Measurements from ENCODE around the gene STX7.

GRCh38 chr6:132512342-132512637 is 626 bp downstream of the STX7 start:
- TF ChIP-seq CTCF (conservative IDR thresholded peaks at IDR 0.05 in 1 of 2, IDR thresholded peaks at IDR 0.05 in 1 of 2; ENCODE audit: extremely low read depth in 1 of 2, insufficient read depth in 1 of 2, low read depth in 1 of 2, low read length in 2 of 2) (no peak), EZH2 (IDR thresholded peaks at IDR 0.05; ENCODE audit: borderline replicate concordance, low read length) (no peak)
